HEK293 (cell line): ENCODE data around the gene FBXL4.
A peak's percentile ranks its signal among the peaks of the same experiment; 100 is the strongest.

Experiments
- CTCF ChIA-PET: fragments of 350-600 bp; formaldehyde crosslinking; extraction: SDS; loops from one replicate; lab custom pipeline; 2021; ENCODE audit warnings: antibody characterized with exemption; lab: Yijun Ruan, JAX
- POLR2A ChIA-PET: fragments of 300-600 bp; formaldehyde crosslinking; extraction: SDS; loops from one replicate; lab custom pipeline; 2020; ENCODE audit warnings: antibody characterized with exemption, inconsistent platforms; lab: Yijun Ruan, JAX
- H3K27ac ChIP-seq: fragments of 200-500 bp; sonication (Bioruptor generic); 2 replicates; pipeline ENCODE4 v1.5.1; 2014; ENCODE audit warnings: low read depth, low read length, control low read depth, inconsistent platforms; ENCODE audit errors: extremely low read depth
- H3K36me3 ChIP-seq, 2 experiments: fragments of 200-500 bp in 1 of 2; sonication (Bioruptor generic) in 1 of 2; 1 replicate in 1 of 2; 2 replicates in 1 of 2; pipeline ENCODE4 v1.5.1; 2014 to 2017; ENCODE audit warnings: inconsistent platforms in 2 of 2, low read length in 2 of 2; ENCODE audit not compliant: control insufficient read depth in 2 of 2, insufficient read depth in 1 of 2
- H3K4me1 ChIP-seq: fragments of 200-500 bp; sonication (Bioruptor generic); 2 replicates; pipeline ENCODE4 v1.5.1; 2014; ENCODE audit warnings: mild to moderate bottlenecking, low read length, inconsistent platforms; ENCODE audit not compliant: control insufficient read depth, insufficient read depth
- H3K4me3 ChIP-seq: 2 replicates; pipeline ENCODE4 v1.5.1; 2011; ENCODE audit warnings: low read depth, mild to moderate bottlenecking, control low read depth, low read length, moderate library complexity
- H3K9me3 ChIP-seq: fragments of 200-500 bp; sonication (Bioruptor generic); 2 replicates; pipeline ENCODE4 v1.5.1; 2014; ENCODE audit warnings: low read depth, low read length, inconsistent platforms; ENCODE audit not compliant: control insufficient read depth, insufficient read depth
- BCL11B ChIP-seq: fragments of 450-650 bp; formaldehyde crosslinking; IDR thresholded peaks from 2 replicates; pipeline ENCODE4 v1.5.1; 2016; ENCODE audit warnings: low read depth, missing biosample characterization, missing genetic modification characterization
- HOXA7 ChIP-seq: sonication (generic); formaldehyde crosslinking; IDR thresholded peaks from 2 replicates; pipeline ENCODE4 v1.8.1; 2022; ENCODE audit warnings: missing genetic modification reagents, borderline replicate concordance
- OVOL3 ChIP-seq: fragments of 450-650 bp; formaldehyde crosslinking; IDR thresholded peaks from 2 replicates; pipeline ENCODE4 v1.5.1; 2016; ENCODE audit warnings: missing biosample characterization, missing genetic modification characterization
- SALL2 ChIP-seq: fragments of 450-650 bp; formaldehyde crosslinking; IDR thresholded peaks from 2 replicates; pipeline ENCODE4 v1.5.0; 2017; ENCODE audit warnings: missing biosample characterization, mild to moderate bottlenecking, missing genetic modification characterization, borderline replicate concordance
- SP3 ChIP-seq: fragments of 450-650 bp; formaldehyde crosslinking; IDR thresholded peaks from 2 replicates; pipeline ENCODE4 v1.5.1; 2016; ENCODE audit warnings: missing biosample characterization, missing genetic modification characterization
- ZNF184 ChIP-seq: fragments of 450-650 bp; IDR thresholded peaks from 2 replicates; pipeline ENCODE4 v1.5.1; 2018; ENCODE audit warnings: missing biosample characterization, mild to moderate bottlenecking, missing genetic modification characterization
- ZNF202 ChIP-seq: fragments of 450-650 bp; formaldehyde crosslinking; IDR thresholded peaks from 2 replicates; pipeline ENCODE4 v1.5.1; 2016; ENCODE audit warnings: missing biosample characterization, missing genetic modification characterization, borderline replicate concordance
- ZNF292 ChIP-seq: fragments of 450-650 bp; formaldehyde crosslinking; IDR thresholded peaks from 2 replicates; pipeline ENCODE4 v1.5.1; 2016; ENCODE audit warnings: low read depth, missing biosample characterization, missing genetic modification characterization, borderline replicate concordance
- ZNF366 ChIP-seq: fragments of 450-650 bp; formaldehyde crosslinking; conservative IDR thresholded peaks from 2 replicates; pipeline ENCODE4 v1.5.1; 2016; ENCODE audit warnings: missing biosample characterization, missing genetic modification characterization
- ZNF514 ChIP-seq: fragments of 450-650 bp; formaldehyde crosslinking; IDR thresholded peaks from 2 replicates; pipeline ENCODE4 v1.5.1; 2016; ENCODE audit warnings: missing biosample characterization, missing genetic modification characterization
- ZNF558 ChIP-seq: fragments of 450-650 bp; formaldehyde crosslinking; IDR thresholded peaks from 2 replicates; pipeline ENCODE4 v1.5.1; 2016; ENCODE audit warnings: missing biosample characterization, missing genetic modification characterization
- ZNF658 ChIP-seq: fragments of 450-650 bp; formaldehyde crosslinking; IDR thresholded peaks from 2 replicates; pipeline ENCODE4; 2016; ENCODE audit warnings: missing biosample characterization, missing genetic modification characterization
- ZNF747 ChIP-seq: fragments of 450-650 bp; formaldehyde crosslinking; IDR thresholded peaks from 2 replicates; pipeline ENCODE4 v1.5.1; 2016; ENCODE audit warnings: missing biosample characterization, missing genetic modification characterization
- TF ChIP-seq, protein P1 (sequence below): fragments of 450-650 bp; formaldehyde crosslinking; IDR thresholded peaks from 2 replicates; pipeline ENCODE4 v1.5.1; 2017; ENCODE audit warnings: missing biosample characterization, missing genetic modification characterization
- TF ChIP-seq, protein P2 (sequence below): fragments of 450-650 bp; formaldehyde crosslinking; IDR thresholded peaks from 2 replicates; pipeline ENCODE4 v1.5.1; 2016; ENCODE audit warnings: missing biosample characterization, missing genetic modification characterization
- TF ChIP-seq, protein P3 (sequence below): fragments of 450-650 bp; formaldehyde crosslinking; IDR thresholded peaks from 2 replicates; pipeline ENCODE4 v1.5.0; 2017; ENCODE audit warnings: missing biosample characterization, missing genetic modification characterization, borderline replicate concordance
- TF ChIP-seq, protein P4 (sequence below): fragments of 450-650 bp; formaldehyde crosslinking; IDR thresholded peaks from 2 replicates; pipeline ENCODE4 v1.5.1; 2017; ENCODE audit warnings: missing biosample characterization, mild to moderate bottlenecking, missing genetic modification characterization, moderate library complexity
- TF ChIP-seq, protein P5 (sequence below): sonication (generic); formaldehyde crosslinking; IDR thresholded peaks from 2 replicates; pipeline ENCODE4 v1.8.1; 2022; ENCODE audit warnings: mild to moderate bottlenecking, moderate library complexity, missing genetic modification reagents

FBXL4 gene

DNA sequence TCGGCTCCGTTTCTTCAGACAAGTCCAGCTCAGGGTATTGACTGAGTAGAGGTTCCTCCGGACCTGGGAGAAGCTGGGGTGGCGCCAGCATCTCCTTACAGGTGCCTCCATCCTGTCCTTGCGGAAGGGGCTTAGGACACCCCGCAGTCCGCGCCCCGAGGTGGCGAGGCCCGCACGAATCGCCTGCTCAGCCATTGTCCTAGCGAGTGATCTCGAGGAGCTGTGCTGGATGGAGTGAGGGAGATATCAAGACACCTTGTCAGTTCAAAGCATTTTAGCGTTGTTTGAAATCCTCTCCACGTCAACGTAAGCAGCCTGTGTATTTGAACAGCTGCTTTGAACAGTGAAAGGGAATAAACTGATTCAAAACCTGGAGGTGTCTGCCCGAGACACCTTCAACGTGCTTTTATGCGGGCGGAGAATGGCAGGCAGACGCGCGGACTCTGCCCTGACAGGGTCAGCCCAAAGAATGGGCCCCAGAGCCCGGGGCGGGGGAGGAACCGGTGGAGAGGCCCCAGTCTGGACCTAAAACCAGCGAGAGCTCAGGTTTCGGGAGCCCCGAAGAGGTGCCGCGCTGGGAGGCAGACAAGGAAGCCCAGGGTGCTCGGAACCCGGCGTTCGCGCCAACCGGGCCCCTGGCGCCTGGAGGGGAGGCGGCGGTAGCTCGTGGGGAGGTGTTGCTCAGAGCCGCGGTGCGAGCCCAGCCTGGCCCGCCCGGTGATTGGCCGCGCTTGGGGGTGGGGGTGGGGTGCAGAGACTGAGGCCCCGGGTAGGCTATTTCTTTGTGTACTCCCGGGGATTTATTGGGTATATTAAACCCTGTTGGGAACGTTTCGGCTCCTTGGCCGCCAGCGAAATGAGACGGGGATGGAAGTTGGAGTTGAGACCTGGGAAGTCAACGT lies 116.4 kb downstream of the FBXL4 start:
- Histone ChIP-seq H3K27ac (no peak overlapping the region), H3K36me3 (no peaks in the 10 kb centered on the region), H3K4me3 (no peak overlapping the region), H3K4me1 (no peaks in the 10 kb centered on the region; the same call in 1 of the 2 replicates), H3K9me3 (no peaks in the 10 kb centered on the region)
- ChIA-PET CTCF (interaction anchor here (0.6 to 0.8 kb wide), 2 partner anchors 13 to 506 kb away, joined by 3 read pairs; no protein-coding TSS in a partner anchor), POLR2A (no interaction called here)
- no peak for TF ChIP-seq OVOL3 (tag by site-specific recombination)
- peak; percentile 82 for TF ChIP-seq ZNF202 (tag by site-specific recombination)

DNA sequence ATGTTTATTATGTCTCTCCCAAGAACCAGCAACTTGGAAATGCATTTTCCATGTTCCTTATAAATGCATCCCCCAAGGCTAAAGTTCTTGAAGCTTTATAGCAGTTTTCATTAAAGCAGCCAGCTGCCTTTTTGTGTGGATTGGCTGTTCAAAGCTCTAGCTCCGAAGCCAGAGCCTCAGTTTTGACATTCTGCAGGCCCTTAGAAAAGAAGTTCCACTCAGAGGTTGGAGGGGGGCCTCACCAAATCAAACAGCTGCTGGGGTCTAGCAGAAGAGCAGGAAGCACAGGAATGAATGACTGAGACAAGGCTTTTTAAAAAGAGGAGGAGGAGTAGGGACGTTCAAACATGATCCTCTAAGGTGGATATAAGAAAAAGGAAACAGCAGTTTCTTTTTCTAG lies 117.6 kb downstream of the FBXL4 start:
- TF ChIP-seq, protein P1, sequence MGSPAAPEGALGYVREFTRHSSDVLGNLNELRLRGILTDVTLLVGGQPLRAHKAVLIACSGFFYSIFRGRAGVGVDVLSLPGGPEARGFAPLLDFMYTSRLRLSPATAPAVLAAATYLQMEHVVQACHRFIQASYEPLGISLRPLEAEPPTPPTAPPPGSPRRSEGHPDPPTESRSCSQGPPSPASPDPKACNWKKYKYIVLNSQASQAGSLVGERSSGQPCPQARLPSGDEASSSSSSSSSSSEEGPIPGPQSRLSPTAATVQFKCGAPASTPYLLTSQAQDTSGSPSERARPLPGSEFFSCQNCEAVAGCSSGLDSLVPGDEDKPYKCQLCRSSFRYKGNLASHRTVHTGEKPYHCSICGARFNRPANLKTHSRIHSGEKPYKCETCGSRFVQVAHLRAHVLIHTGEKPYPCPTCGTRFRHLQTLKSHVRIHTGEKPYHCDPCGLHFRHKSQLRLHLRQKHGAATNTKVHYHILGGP (tag by site-specific recombination): no peak
- TF ChIP-seq, protein P2, sequence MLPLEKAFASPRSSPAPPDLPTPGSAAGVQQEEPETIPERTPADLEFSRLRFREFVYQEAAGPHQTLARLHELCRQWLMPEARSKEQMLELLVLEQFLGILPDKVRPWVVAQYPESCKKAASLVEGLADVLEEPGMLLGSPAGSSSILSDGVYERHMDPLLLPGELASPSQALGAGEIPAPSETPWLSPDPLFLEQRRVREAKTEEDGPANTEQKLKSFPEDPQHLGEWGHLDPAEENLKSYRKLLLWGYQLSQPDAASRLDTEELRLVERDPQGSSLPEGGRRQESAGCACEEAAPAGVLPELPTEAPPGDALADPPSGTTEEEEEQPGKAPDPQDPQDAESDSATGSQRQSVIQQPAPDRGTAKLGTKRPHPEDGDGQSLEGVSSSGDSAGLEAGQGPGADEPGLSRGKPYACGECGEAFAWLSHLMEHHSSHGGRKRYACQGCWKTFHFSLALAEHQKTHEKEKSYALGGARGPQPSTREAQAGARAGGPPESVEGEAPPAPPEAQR (tag by site-specific recombination): no peak
- no peak for TF ChIP-seq HOXA7 (CRISPR knock-in tag)
- TF ChIP-seq ZNF184 (tag by site-specific recombination): no peak
- TF ChIP-seq, protein P3, sequence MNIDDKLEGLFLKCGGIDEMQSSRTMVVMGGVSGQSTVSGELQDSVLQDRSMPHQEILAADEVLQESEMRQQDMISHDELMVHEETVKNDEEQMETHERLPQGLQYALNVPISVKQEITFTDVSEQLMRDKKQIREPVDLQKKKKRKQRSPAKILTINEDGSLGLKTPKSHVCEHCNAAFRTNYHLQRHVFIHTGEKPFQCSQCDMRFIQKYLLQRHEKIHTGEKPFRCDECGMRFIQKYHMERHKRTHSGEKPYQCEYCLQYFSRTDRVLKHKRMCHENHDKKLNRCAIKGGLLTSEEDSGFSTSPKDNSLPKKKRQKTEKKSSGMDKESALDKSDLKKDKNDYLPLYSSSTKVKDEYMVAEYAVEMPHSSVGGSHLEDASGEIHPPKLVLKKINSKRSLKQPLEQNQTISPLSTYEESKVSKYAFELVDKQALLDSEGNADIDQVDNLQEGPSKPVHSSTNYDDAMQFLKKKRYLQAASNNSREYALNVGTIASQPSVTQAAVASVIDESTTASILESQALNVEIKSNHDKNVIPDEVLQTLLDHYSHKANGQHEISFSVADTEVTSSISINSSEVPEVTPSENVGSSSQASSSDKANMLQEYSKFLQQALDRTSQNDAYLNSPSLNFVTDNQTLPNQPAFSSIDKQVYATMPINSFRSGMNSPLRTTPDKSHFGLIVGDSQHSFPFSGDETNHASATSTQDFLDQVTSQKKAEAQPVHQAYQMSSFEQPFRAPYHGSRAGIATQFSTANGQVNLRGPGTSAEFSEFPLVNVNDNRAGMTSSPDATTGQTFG (tag by site-specific recombination): no peak
- TF ChIP-seq ZNF514 (tag by site-specific recombination): no peak
- no peak for TF ChIP-seq ZNF292 (tag by site-specific recombination)
- TF ChIP-seq, protein P4, sequence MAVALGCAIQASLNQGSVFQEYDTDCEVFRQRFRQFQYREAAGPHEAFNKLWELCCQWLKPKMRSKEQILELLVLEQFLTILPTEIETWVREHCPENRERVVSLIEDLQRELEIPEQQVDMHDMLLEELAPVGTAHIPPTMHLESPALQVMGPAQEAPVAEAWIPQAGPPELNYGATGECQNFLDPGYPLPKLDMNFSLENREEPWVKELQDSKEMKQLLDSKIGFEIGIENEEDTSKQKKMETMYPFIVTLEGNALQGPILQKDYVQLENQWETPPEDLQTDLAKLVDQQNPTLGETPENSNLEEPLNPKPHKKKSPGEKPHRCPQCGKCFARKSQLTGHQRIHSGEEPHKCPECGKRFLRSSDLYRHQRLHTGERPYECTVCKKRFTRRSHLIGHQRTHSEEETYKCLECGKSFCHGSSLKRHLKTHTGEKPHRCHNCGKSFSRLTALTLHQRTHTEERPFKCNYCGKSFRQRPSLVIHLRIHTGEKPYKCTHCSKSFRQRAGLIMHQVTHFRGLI (tag by site-specific recombination): no peak
- TF ChIP-seq ZNF747 (tag by site-specific recombination): no peak
- Histone ChIP-seq H3K4me3 (no peak overlapping the region), H3K4me1 (peaks cover 2% of the 10 kb centered on the region), H3K27ac (no peak overlapping the region), H3K9me3 (no peaks in the 10 kb centered on the region), H3K36me3 (no peaks in the 10 kb centered on the region)
- CTCF ChIA-PET: interaction anchor here (0.6 to 1.4 kb wide), 2 partner anchors 57 to 339 kb away, joined by 3 to 4 read pairs; no protein-coding TSS in a partner anchor
- POLR2A ChIA-PET: interaction anchor here (1.0 kb wide), 1 partner anchor 118 kb away, joined by 3 read pairs; no protein-coding TSS in a partner anchor

DNA sequence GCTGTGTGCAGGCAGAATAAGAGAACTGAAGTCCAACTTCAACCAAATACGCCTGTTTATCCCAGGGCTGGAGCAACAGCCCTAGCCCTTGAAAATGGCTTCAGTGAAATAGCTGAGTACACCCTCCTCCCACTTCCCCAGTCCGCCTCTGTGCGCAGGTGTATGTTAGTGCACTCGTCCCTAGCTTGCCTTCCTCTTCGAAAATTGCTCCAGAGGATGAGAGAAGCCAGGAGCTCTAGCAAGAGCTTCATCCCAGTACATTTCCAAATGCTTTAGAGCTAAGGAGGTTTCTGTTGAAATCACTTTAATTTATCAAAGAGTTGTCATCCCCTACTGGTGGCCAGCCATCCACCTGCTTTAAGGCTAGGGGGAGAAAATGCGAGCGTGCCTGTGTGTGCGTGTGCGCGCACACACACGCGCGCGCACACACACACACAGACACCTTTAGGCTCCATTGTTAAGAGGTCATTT lies 118.8 kb downstream of the FBXL4 start:
- POLR2A ChIA-PET: interaction anchor here (1.0 kb wide), 1 partner anchor 119 kb away, joined by 3 read pairs; no protein-coding TSS in a partner anchor
- H3K27ac ChIP-seq: no peak overlapping the region
- CTCF ChIA-PET: interaction anchor here (1.4 kb wide), 1 partner anchor 55 kb away, joined by 3 read pairs; no protein-coding TSS in a partner anchor
- no peaks in the 10 kb centered on the region for H3K36me3 ChIP-seq
- no peaks in the 10 kb centered on the region for H3K9me3 ChIP-seq
- H3K4me1 ChIP-seq: peaks cover 4% of the 10 kb centered on the region
- no peak overlapping the region for H3K4me3 ChIP-seq
- no peak for TF ChIP-seq BCL11B (tag by site-specific recombination)
- no peak for TF ChIP-seq ZNF366 (tag by site-specific recombination)
- no peak for TF ChIP-seq SP3 (tag by site-specific recombination)
- TF ChIP-seq ZNF558: no peak
- TF ChIP-seq, protein P5, sequence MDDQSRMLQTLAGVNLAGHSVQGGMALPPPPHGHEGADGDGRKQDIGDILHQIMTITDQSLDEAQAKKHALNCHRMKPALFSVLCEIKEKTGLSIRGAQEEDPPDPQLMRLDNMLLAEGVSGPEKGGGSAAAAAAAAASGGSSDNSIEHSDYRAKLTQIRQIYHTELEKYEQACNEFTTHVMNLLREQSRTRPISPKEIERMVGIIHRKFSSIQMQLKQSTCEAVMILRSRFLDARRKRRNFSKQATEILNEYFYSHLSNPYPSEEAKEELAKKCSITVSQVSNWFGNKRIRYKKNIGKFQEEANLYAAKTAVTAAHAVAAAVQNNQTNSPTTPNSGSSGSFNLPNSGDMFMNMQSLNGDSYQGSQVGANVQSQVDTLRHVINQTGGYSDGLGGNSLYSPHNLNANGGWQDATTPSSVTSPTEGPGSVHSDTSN (CRISPR knock-in tag): no peak
- no peak for TF ChIP-seq ZNF658 (tag by site-specific recombination)
- no peak for TF ChIP-seq SALL2 (tag by site-specific recombination)
